GM23338 (cell line): ENCODE data around the gene TNKS2. TPM values are rescaled to one million over a fixed set of nuclear protein-coding genes. Genes with fewer than 3 reads are reported as not detected.

Experiments
- ATAC-seq: fragments of 200-7000 bp; cut with Tn5 transposase; 3 replicates; pipeline ENCODE4 v1.9.1; 2020
- DNase-seq: peaks from one replicate; pipeline ENCODE4 v3.0.0-alpha.2; 2015; ENCODE audit warnings: low spot score
- H2AFZ ChIP-seq: fragments of 200-600 bp; sonication (generic); 2 replicates; pipeline ENCODE4 v1.8.0; 2016; ENCODE audit warnings: antibody characterized with exemption, mild to moderate bottlenecking, moderate library complexity
- H3F3A ChIP-seq: fragments of 200-600 bp; sonication (generic); replicated peaks from 2 replicates; pipeline ENCODE4 v1.8.0; 2017; ENCODE audit warnings: antibody characterized with exemption, mixed run types, low read depth
- H3K27ac ChIP-seq: fragments of 200-600 bp; sonication (generic); 2 replicates; pipeline ENCODE4 v1.6.1; 2016; ENCODE audit warnings: low read depth
- H3K27me3 ChIP-seq: fragments of 200-600 bp; sonication (generic); 2 replicates; pipeline ENCODE4 v1.8.0; 2016; ENCODE audit warnings: mild to moderate bottlenecking, mixed run types, moderate library complexity; ENCODE audit not compliant: insufficient read depth
- H3K36me3 ChIP-seq: fragments of 200-600 bp; sonication (generic); 2 replicates; pipeline ENCODE4 v1.8.0; 2016; ENCODE audit warnings: mild to moderate bottlenecking; ENCODE audit not compliant: insufficient read depth
- H3K4me1 ChIP-seq: fragments of 200-600 bp; sonication (generic); 2 replicates; pipeline ENCODE4 v1.8.0; 2016; ENCODE audit warnings: mild to moderate bottlenecking, moderate library complexity; ENCODE audit not compliant: insufficient read depth
- H3K4me2 ChIP-seq: fragments of 200-600 bp; sonication (generic); 2 replicates; pipeline ENCODE4 v1.7.1; 2017; ENCODE audit warnings: mixed run types
- H3K4me3 ChIP-seq: fragments of 200-600 bp; sonication (generic); 2 replicates; pipeline ENCODE4 v1.6.1; 2016; ENCODE audit warnings: mixed run types
- H3K79me2 ChIP-seq: fragments of 200-600 bp; sonication (generic); replicated peaks from 2 replicates; pipeline ENCODE4 v1.8.0; 2017; ENCODE audit warnings: mild to moderate bottlenecking; ENCODE audit not compliant: insufficient read depth
- H3K9me2 ChIP-seq: fragments of 200-600 bp; sonication (generic); 2 replicates; pipeline ENCODE4 v1.8.0; 2017; ENCODE audit not compliant: insufficient read depth
- H4K20me1 ChIP-seq: fragments of 200-600 bp; sonication (generic); replicated peaks from 2 replicates; pipeline ENCODE4 v1.8.0; 2017; ENCODE audit warnings: mild to moderate bottlenecking; ENCODE audit not compliant: insufficient read depth
- H3K27ac Mint-ChIP-seq: 2 replicates; pipeline ENCODE4 v1.8.0; 2020; ENCODE audit warnings: inconsistent platforms, mild to moderate bottlenecking, moderate library complexity, mixed read lengths
- H3K27me3 Mint-ChIP-seq: 3 replicates; pipeline ENCODE4 v1.8.0; 2022; ENCODE audit warnings: low read depth, mild to moderate bottlenecking, moderate library complexity, mixed read lengths, inconsistent platforms; ENCODE audit not compliant: insufficient read depth, poor library complexity
- H3K36me3 Mint-ChIP-seq: 3 replicates; pipeline ENCODE4 v1.8.0; 2021; ENCODE audit warnings: low read depth, mild to moderate bottlenecking, inconsistent platforms, moderate library complexity, mixed read lengths
- H3K4me1 Mint-ChIP-seq: 3 replicates; pipeline ENCODE4 v1.8.0; 2020; ENCODE audit warnings: mild to moderate bottlenecking, inconsistent platforms, mixed read lengths
- H3K4me3 Mint-ChIP-seq: 3 replicates; pipeline ENCODE4 v1.8.0; 2021; ENCODE audit warnings: moderate library complexity, mild to moderate bottlenecking, inconsistent platforms, mixed read lengths
- H3K9me3 Mint-ChIP-seq: 3 replicates; pipeline ENCODE4 v1.8.0; 2020; ENCODE audit warnings: moderate library complexity, mild to moderate bottlenecking, inconsistent platforms, mixed read lengths
- CREB1 ChIP-seq: fragments of 250-450 bp; sonication (Bioruptor Pico); IDR thresholded peaks from 2 replicates; pipeline ENCODE4 v1.5.0; 2020; ENCODE audit warnings: low read depth, mild to moderate bottlenecking, moderate library complexity
- EZH2 ChIP-seq: fragments of 200-600 bp; sonication (generic); IDR thresholded peaks from one replicate; pipeline ENCODE4 v1.8.0; 2017; ENCODE audit warnings: antibody characterized with exemption, mild to moderate bottlenecking, low read depth; ENCODE audit not compliant: unreplicated experiment
- EZH2phosphoT487 ChIP-seq: fragments of 200-600 bp; sonication (generic); IDR thresholded peaks from one replicate; pipeline ENCODE4 v1.8.1; 2018; ENCODE audit warnings: antibody characterized with exemption; ENCODE audit not compliant: unreplicated experiment
- JUNB ChIP-seq: IDR thresholded peaks from one replicate; pipeline ENCODE4 v1.6.1; 2016; ENCODE audit warnings: antibody characterized with exemption; ENCODE audit not compliant: unreplicated experiment
- NANOG ChIP-seq: IDR thresholded peaks from 2 replicates; pipeline ENCODE4 v1.6.1; 2016; ENCODE audit warnings: antibody characterized with exemption, borderline replicate concordance
- POLR2AphosphoS5 ChIP-seq: IDR thresholded peaks from 2 replicates; pipeline ENCODE4 v1.6.1; 2016; ENCODE audit warnings: antibody characterized with exemption, low read depth
- STAT1 ChIP-seq: IDR thresholded peaks from one replicate; pipeline ENCODE4 v1.6.1; 2016; ENCODE audit warnings: antibody characterized with exemption; ENCODE audit not compliant: unreplicated experiment
- ZNF114 ChIP-seq: fragments of 250-450 bp; sonication (Bioruptor Pico); IDR thresholded peaks from 2 replicates; pipeline ENCODE4 v1.5.0; 2020; ENCODE audit warnings: mild to moderate bottlenecking, moderate library complexity
- ZNF331 ChIP-seq: fragments of 250-450 bp; sonication (Bioruptor Pico); IDR thresholded peaks from 2 replicates; pipeline ENCODE4 v1.5.0; 2020; ENCODE audit warnings: low read depth, mild to moderate bottlenecking, moderate library complexity
- polyA plus RNA-seq: library from polyadenylated mRNA; unstranded; fragments of >200 nt; fragmentation: Nextera tagmentation; extraction: Ambion mirVana; gene quantifications from 2 replicates; pipeline ENCODE4 v1.2.1, GENCODE V29; 2016
- total RNA-seq: library from RNA; depleted of rRNA; stranded (reverse); fragments of >200 nt; shearing (Covaris generic); gene quantifications from 2 replicates; pipeline ENCODE4 v1.2.3, GENCODE V29; 2014
- TF ChIP-seq, protein P1 (sequence below): IDR thresholded peaks from one replicate; pipeline ENCODE4 v1.6.1; 2018; ENCODE audit warnings: antibody characterized with exemption; ENCODE audit not compliant: unreplicated experiment
- TF ChIP-seq, protein P2 (sequence below), 2 experiments: fragments of 200-600 bp in 1 of 2; sonication (generic) in 1 of 2; conservative IDR thresholded peaks; 2 replicates each; pipeline versions ENCODE4 v1.5.1 to v1.6.1; 2016 to 2017; ENCODE audit warnings: antibody characterized with exemption in 2 of 2, low read depth in 2 of 2, mild to moderate bottlenecking in 2 of 2, moderate library complexity in 1 of 2
- TF ChIP-seq, protein P3 (sequence below): IDR thresholded peaks from 2 replicates; pipeline ENCODE4 v1.6.1; 2016; ENCODE audit warnings: antibody characterized with exemption
- TF ChIP-seq, protein P4 (sequence below): fragments of 250-450 bp; sonication (Bioruptor Pico); IDR thresholded peaks from 2 replicates; pipeline ENCODE4 v1.5.0; 2020; ENCODE audit warnings: mild to moderate bottlenecking, moderate library complexity

TNKS2 gene
- total and polyA plus RNA-seq, 2 experiments from 2014 or later: 23.5 to 85.5 TPM

DNA sequence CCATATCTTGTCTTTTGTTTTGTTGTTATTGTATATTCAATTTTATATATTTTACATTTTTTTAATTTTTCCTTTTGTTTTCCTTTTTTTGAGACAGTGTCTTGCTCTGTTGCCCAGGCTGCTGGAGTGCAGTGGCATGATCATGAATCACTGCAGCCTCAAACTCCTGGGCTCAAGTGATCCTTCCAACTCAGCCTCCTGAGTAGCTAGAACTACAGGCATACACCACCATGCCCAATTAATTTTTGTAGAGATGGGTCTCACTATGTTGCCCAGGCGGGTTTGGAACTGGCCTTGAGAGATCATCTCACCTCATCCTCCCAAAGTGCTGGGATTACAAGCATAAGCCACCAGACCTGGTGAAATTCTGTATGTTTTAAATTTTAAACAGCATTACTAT lies 25.4 kb upstream of the TNKS2 start:
- TF ChIP-seq, protein P1, sequence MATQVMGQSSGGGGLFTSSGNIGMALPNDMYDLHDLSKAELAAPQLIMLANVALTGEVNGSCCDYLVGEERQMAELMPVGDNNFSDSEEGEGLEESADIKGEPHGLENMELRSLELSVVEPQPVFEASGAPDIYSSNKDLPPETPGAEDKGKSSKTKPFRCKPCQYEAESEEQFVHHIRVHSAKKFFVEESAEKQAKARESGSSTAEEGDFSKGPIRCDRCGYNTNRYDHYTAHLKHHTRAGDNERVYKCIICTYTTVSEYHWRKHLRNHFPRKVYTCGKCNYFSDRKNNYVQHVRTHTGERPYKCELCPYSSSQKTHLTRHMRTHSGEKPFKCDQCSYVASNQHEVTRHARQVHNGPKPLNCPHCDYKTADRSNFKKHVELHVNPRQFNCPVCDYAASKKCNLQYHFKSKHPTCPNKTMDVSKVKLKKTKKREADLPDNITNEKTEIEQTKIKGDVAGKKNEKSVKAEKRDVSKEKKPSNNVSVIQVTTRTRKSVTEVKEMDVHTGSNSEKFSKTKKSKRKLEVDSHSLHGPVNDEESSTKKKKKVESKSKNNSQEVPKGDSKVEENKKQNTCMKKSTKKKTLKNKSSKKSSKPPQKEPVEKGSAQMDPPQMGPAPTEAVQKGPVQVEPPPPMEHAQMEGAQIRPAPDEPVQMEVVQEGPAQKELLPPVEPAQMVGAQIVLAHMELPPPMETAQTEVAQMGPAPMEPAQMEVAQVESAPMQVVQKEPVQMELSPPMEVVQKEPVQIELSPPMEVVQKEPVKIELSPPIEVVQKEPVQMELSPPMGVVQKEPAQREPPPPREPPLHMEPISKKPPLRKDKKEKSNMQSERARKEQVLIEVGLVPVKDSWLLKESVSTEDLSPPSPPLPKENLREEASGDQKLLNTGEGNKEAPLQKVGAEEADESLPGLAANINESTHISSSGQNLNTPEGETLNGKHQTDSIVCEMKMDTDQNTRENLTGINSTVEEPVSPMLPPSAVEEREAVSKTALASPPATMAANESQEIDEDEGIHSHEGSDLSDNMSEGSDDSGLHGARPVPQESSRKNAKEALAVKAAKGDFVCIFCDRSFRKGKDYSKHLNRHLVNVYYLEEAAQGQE: no peak
- TF ChIP-seq POLR2AphosphoS5 (no peak), EZH2 (no peak), ZNF114 (CRISPR knock-in tag) (no peak), NANOG (no peak), CREB1 (no peak), STAT1 (no peak), JUNB (no peak), EZH2phosphoT487 (no peak), ZNF331 (CRISPR knock-in tag) (no peak)
- TF ChIP-seq, protein P2, sequence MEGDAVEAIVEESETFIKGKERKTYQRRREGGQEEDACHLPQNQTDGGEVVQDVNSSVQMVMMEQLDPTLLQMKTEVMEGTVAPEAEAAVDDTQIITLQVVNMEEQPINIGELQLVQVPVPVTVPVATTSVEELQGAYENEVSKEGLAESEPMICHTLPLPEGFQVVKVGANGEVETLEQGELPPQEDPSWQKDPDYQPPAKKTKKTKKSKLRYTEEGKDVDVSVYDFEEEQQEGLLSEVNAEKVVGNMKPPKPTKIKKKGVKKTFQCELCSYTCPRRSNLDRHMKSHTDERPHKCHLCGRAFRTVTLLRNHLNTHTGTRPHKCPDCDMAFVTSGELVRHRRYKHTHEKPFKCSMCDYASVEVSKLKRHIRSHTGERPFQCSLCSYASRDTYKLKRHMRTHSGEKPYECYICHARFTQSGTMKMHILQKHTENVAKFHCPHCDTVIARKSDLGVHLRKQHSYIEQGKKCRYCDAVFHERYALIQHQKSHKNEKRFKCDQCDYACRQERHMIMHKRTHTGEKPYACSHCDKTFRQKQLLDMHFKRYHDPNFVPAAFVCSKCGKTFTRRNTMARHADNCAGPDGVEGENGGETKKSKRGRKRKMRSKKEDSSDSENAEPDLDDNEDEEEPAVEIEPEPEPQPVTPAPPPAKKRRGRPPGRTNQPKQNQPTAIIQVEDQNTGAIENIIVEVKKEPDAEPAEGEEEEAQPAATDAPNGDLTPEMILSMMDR (conservative IDR thresholded peaks at IDR 0.05; ENCODE audit: low read depth in 2 of 2): no peak
- TF ChIP-seq, protein P3, sequence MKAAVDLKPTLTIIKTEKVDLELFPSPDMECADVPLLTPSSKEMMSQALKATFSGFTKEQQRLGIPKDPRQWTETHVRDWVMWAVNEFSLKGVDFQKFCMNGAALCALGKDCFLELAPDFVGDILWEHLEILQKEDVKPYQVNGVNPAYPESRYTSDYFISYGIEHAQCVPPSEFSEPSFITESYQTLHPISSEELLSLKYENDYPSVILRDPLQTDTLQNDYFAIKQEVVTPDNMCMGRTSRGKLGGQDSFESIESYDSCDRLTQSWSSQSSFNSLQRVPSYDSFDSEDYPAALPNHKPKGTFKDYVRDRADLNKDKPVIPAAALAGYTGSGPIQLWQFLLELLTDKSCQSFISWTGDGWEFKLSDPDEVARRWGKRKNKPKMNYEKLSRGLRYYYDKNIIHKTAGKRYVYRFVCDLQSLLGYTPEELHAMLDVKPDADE: no peak
- TF ChIP-seq, protein P4, sequence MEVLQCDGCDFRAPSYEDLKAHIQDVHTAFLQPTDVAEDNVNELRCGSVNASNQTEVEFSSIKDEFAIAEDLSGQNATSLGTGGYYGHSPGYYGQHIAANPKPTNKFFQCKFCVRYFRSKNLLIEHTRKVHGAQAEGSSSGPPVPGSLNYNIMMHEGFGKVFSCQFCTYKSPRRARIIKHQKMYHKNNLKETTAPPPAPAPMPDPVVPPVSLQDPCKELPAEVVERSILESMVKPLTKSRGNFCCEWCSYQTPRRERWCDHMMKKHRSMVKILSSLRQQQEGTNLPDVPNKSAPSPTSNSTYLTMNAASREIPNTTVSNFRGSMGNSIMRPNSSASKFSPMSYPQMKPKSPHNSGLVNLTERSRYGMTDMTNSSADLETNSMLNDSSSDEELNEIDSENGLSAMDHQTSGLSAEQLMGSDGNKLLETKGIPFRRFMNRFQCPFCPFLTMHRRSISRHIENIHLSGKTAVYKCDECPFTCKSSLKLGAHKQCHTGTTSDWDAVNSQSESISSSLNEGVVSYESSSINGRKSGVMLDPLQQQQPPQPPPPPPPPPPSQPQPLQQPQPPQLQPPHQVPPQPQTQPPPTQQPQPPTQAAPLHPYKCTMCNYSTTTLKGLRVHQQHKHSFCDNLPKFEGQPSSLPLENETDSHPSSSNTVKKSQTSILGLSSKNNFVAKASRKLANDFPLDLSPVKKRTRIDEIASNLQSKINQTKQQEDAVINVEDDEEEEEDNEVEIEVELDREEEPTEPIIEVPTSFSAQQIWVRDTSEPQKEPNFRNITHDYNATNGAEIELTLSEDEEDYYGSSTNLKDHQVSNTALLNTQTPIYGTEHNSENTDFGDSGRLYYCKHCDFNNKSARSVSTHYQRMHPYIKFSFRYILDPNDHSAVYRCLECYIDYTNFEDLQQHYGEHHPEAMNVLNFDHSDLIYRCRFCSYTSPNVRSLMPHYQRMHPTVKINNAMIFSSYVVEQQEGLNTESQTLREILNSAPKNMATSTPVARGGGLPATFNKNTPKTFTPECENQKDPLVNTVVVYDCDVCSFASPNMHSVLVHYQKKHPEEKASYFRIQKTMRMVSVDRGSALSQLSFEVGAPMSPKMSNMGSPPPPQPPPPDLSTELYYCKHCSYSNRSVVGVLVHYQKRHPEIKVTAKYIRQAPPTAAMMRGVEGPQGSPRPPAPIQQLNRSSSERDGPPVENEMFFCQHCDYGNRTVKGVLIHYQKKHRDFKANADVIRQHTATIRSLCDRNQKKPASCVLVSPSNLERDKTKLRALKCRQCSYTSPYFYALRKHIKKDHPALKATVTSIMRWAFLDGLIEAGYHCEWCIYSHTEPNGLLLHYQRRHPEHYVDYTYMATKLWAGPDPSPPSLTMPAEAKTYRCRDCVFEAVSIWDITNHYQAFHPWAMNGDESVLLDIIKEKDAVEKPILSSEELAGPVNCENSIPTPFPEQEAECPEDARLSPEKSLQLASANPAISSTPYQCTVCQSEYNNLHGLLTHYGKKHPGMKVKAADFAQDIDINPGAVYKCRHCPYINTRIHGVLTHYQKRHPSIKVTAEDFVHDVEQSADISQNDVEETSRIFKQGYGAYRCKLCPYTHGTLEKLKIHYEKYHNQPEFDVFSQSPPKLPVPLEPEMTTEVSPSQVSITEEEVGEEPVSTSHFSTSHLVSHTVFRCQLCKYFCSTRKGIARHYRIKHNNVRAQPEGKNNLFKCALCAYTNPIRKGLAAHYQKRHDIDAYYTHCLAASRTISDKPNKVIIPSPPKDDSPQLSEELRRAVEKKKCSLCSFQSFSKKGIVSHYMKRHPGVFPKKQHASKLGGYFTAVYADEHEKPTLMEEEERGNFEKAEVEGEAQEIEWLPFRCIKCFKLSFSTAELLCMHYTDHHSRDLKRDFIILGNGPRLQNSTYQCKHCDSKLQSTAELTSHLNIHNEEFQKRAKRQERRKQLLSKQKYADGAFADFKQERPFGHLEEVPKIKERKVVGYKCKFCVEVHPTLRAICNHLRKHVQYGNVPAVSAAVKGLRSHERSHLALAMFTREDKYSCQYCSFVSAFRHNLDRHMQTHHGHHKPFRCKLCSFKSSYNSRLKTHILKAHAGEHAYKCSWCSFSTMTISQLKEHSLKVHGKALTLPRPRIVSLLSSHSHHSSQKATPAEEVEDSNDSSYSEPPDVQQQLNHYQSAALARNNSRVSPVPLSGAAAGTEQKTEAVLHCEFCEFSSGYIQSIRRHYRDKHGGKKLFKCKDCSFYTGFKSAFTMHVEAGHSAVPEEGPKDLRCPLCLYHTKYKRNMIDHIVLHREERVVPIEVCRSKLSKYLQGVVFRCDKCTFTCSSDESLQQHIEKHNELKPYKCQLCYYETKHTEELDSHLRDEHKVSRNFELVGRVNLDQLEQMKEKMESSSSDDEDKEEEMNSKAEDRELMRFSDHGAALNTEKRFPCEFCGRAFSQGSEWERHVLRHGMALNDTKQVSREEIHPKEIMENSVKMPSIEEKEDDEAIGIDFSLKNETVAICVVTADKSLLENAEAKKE (CRISPR knock-in tag): no peak
- Histone ChIP-seq H3F3A (no peaks in the 10 kb centered on the region), H3K9me2 (peaks cover 9% of the 10 kb centered on the region; the same call in 1 of the 2 replicates), H3K4me1 (peaks cover 2% of the 10 kb centered on the region; the same call in 1 of the 2 replicates), H3K36me3 (no peaks in the 10 kb centered on the region), H3K79me2 (no peaks in the 10 kb centered on the region), H4K20me1 (no peaks in the 10 kb centered on the region), H3K27ac (no peak overlapping the region), H3K27me3 (no peaks in the 10 kb centered on the region), H3K4me3 (no peak overlapping the region), H2AFZ (no peak overlapping the region), H3K4me2 (no peak overlapping the region)
- Mint-ChIP-seq H3K36me3 (no peaks in the 10 kb centered on the region), H3K27ac (no peak overlapping the region), H3K4me1 (no peaks in the 10 kb centered on the region), H3K4me3 (no peak overlapping the region), H3K27me3 (peaks cover 1% of the 10 kb centered on the region), H3K9me3 (no peaks in the 10 kb centered on the region)
- DNase-seq (no peak), ATAC-seq (no peak)
